Naive thymus-derived CD8-positive, alpha-beta T cell (primary cell): ENCODE results near the gene LTBP1. TPM values are rescaled to one million over a fixed set of nuclear protein-coding genes. Genes with fewer than 3 reads are reported as not detected.
"Not testable (repeated sequence)": the region's sequence is repeated elsewhere in the genome, so short reads cannot be mapped to it uniquely, and the experiment has no call there.

Source experiments
- ATAC-seq, 2 donors: fragments of 150-1000 bp; cut with Tn5 transposase in 1 of 2; sonication (Bioruptor Pico), chemical (Tn5 transposase) in 1 of 2; 1 replicate in 1 of 2; 2 replicates in 1 of 2; pipeline ENCODE4 v1.10.0; 2021; ENCODE audit warnings: mild to moderate bottlenecking in 2 of 2, moderate library complexity in 2 of 2
- POLR2A ChIA-PET: fragments of 350-600 bp; sonication (Branson Sonifier 250); formaldehyde crosslinking; loops from one replicate; lab custom pipeline; 2021; ENCODE audit warnings: antibody characterized with exemption; lab: Charles Lee
- DNase-seq, 10 donors: peaks; one replicate each; pipeline versions ENCODE4 v3.0.0 to v3.0.0-alpha.2; 2020 to 2022
- H3K27ac Mint-ChIP-seq, 10 donors: one replicate each; pipeline ENCODE4 v1.8.0; 2020 to 2022; ENCODE audit warnings: mild to moderate bottlenecking in 10 of 10, mixed read lengths in 10 of 10, moderate library complexity in 4 of 10, inconsistent platforms in 1 of 10
- H3K27me3 Mint-ChIP-seq, 5 donors: one replicate each; pipeline ENCODE4 v1.8.0; 2021 to 2022; ENCODE audit warnings: mixed read lengths in 5 of 5
- H3K36me3 Mint-ChIP-seq, 3 donors: one replicate each; pipeline ENCODE4 v1.8.0; 2020 to 2022; ENCODE audit warnings: mixed read lengths in 3 of 3, mild to moderate bottlenecking in 2 of 3, inconsistent platforms in 1 of 3
- H3K4me1 Mint-ChIP-seq, 4 donors: one replicate each; pipeline ENCODE4 v1.8.0; 2021 to 2022; ENCODE audit warnings: mixed read lengths in 4 of 4
- H3K4me3 Mint-ChIP-seq, 10 donors: one replicate each; pipeline ENCODE4 v1.8.0; 2020 to 2022; ENCODE audit warnings: mild to moderate bottlenecking in 10 of 10, mixed read lengths in 10 of 10, moderate library complexity in 6 of 10, inconsistent platforms in 1 of 10
- H3K9me3 Mint-ChIP-seq, 9 donors: one replicate each; pipeline ENCODE4 v1.8.0; 2020 to 2022; ENCODE audit warnings: mixed read lengths in 9 of 9, mild to moderate bottlenecking in 3 of 9, inconsistent platforms in 1 of 9, moderate library complexity in 1 of 9
- polyA plus RNA-seq, 3 donors: library from polyadenylated mRNA; unstranded; fragments of 300-500 nt; fragmentation: Illumina TruSeq; gene quantifications; one replicate each; pipeline ENCODE4 v1.2.3, GENCODE V29; 2021
- total RNA-seq, 8 experiments: library from RNA in 2 of 8; stranded (reverse) in 2 of 8; gene quantifications; one replicate each; pipeline ENCODE4 v1.2.3 and lab custom pipeline; 2021 to 2026

The LTBP1 gene
- total and polyA plus RNA-seq, 5 experiments from 2014 or later: 0.02 TPM; not detected in 4

DNA sequence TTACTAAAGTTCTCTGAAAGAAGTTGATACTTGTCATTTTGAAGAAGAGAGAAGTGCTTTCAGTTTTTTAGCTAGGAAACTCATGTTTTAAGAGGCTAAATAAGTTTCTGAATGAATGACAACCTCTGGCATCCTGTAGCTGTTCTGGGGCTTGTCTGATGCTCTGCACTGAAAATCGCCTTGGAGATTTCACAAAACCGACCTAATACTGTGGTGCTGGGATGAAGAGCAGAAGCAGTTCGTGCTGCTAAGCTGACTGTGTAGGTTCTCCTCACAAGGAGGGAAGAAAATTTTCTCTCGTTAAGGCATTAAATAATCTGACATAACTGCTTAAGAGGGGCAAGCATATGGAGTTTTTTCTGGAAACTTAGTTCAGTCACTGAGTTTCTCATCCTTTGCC is 193.2 kb downstream of the LTBP1 start:
- Mint-ChIP-seq H3K9me3 (no peaks in the 10 kb centered on the region), H3K27me3 (peaks cover 0 to 17% (median 4%) of the 10 kb centered on the region in 5 donors), H3K4me1 (no peaks in the 10 kb centered on the region), H3K27ac (no peak overlapping the region), H3K4me3 (no peak overlapping the region), H3K36me3 (no peaks in the 10 kb centered on the region)
- no peak for ATAC-seq
- POLR2A ChIA-PET: no interaction called here
- no peak for DNase-seq

DNA sequence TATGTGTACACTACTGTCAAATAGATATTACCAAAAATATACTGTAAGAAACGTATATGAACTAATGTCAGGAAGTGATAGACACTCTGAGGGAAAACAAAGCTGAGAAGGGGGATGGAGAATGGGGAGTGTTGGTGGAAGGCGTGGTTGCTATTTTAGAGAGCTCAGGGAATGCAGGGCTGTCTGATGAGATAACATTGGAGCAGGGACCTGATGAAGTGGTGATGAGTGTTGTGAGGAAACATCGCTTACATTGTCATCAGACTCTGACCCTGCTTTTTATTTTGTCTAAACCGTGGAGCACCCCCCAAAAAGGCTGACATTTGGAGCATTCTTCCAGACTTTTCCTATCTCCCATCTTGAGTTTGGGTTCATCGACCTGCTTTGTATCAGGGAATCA is 194.7 kb downstream of the LTBP1 start:
- POLR2A ChIA-PET: no interaction called here
- Mint-ChIP-seq H3K27ac (no peak overlapping the region), H3K4me3 (no peak overlapping the region), H3K27me3 (peaks cover 0 to 16% (median 9%) of the 10 kb centered on the region in 5 donors), H3K36me3 (no peaks in the 10 kb centered on the region), H3K9me3 (no peaks in the 10 kb centered on the region), H3K4me1 (no peaks in the 10 kb centered on the region)
- ATAC-seq (no peak), DNase-seq (no peak)

DNA sequence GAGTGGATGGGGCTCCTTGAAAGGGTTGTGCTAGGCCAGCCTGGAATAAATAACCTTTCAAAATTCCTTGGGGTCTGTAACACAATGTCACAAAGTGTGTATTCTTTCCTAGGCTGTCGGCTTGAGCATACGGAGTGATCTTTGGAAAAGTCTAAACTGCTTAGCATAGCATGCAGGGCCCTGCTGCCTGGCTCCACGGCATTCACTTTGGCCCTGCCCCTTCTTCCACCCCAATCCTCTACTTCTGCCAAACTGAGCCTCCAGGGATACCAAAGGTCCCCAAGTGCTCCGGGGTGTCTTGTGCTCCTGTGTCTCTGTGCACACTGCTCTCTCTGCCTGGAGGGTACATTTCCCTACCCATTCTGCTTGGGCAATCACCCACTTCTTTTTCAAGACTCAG is 196.1 kb downstream of the LTBP1 start:
- no peaks in the 10 kb centered on the region for H3K9me3 Mint-ChIP-seq
- POLR2A ChIA-PET: no interaction called here
- no peaks in the 10 kb centered on the region for H3K36me3 Mint-ChIP-seq
- peaks cover 0 to 16% (median 10%) of the 10 kb centered on the region in 5 donors for H3K27me3 Mint-ChIP-seq
- no peak overlapping the region for H3K27ac Mint-ChIP-seq
- H3K4me3 Mint-ChIP-seq: no peak overlapping the region
- no peaks in the 10 kb centered on the region for H3K4me1 Mint-ChIP-seq
- ATAC-seq (no peak), DNase-seq (no peak)

DNA sequence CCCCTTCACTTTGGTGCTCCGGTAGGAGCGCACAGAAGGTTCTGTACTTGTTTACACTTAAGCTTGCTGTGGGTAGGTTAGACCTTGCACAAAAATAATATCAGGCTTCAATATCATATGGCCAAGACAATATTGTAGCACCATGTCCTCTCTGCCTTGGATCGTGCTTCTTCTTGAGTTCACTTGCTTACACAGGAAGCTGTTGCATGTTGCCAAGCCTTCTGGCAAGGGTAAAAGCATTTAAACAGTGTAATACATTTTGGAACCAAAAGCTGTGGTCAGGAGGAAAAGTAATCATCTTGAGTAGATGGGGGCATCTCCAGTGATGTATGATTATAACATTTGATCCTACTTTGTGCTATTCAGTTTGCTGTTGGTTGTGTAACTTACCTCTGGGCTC is 197.5 kb downstream of the LTBP1 start:
- POLR2A ChIA-PET: no interaction called here
- Mint-ChIP-seq H3K36me3 (no peaks in the 10 kb centered on the region), H3K4me1 (no peaks in the 10 kb centered on the region), H3K27me3 (peaks cover 0 to 16% (median 11%) of the 10 kb centered on the region in 5 donors), H3K27ac (no peak overlapping the region), H3K9me3 (no peaks in the 10 kb centered on the region), H3K4me3 (no peak overlapping the region)
- DNase-seq: no peak
- ATAC-seq: no peak

DNA sequence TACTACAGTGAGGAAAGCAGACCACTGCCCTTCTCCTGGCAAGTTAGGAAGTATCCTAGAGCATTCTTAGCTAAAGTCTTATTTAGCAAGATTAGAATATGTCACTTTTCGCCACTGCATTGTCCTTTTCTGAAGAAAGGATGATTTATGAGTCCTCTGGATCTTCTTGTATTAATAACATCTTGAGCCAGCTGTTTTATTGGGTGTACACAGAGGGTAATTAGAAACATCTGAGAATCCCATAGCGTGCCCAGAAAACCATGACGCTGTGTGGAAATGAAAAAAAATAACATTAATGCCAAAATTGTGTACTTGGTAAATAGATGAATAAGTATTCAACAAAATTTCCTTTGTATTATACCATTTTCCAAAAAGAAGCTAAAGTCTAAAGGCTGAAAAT is 198.7 kb downstream of the LTBP1 start:
- Mint-ChIP-seq H3K4me1 (no peaks in the 10 kb centered on the region), H3K9me3 (no peaks in the 10 kb centered on the region), H3K27ac (no peak overlapping the region), H3K27me3 (peaks cover 0 to 16% (median 11%) of the 10 kb centered on the region in 5 donors), H3K36me3 (no peaks in the 10 kb centered on the region), H3K4me3 (no peak overlapping the region)
- POLR2A ChIA-PET: no interaction called here
- ATAC-seq (no peak), DNase-seq (no peak)

DNA sequence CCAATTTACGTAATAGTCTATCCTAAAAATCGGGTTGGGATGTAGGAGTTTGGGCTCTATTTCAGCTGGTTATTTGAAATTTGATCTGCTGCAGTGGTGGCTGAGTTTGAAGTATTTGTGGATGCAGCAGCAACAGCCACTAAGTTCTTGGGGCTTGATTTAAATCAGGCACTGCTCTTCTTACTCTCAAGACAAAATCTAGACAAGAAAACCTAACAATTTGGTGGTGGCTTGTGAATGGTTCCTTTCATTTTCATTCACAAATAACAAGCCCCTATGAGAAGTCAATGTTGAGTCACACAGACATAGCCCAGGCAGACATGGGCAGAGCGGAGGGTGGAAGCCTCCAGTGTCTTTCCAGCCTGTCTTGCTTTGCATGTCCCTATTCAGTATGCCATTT is 199.3 kb downstream of the LTBP1 start:
- POLR2A ChIA-PET: no interaction called here
- DNase-seq (no peak), ATAC-seq (no peak)
- H3K4me3 Mint-ChIP-seq: no peak overlapping the region
- H3K9me3 Mint-ChIP-seq: no peaks in the 10 kb centered on the region
- H3K36me3 Mint-ChIP-seq: no peaks in the 10 kb centered on the region
- no peaks in the 10 kb centered on the region for H3K4me1 Mint-ChIP-seq
- H3K27ac Mint-ChIP-seq: no peak overlapping the region
- peaks cover 0 to 16% (median 9%) of the 10 kb centered on the region in 5 donors for H3K27me3 Mint-ChIP-seq

DNA sequence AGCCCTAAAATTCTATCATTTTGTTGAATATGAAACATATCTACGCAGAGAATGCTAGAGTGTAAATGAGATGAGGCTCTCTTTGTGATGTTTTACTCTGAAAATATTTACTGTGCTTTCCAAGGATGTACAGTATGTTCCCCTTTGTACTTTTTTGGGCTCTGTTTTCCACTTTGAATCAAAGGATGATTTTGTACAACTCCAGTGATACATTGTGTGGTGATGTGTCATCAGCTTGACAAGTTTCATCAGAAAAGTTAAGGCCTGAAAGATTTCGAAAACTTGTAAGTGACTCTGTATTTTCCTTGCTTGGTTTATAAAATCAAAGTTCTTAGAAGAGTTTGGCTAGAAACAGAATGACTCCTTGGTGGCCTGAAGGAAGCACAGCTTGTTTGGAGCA is 206.3 kb downstream of the LTBP1 start:
- POLR2A ChIA-PET: no interaction called here
- DNase-seq (no peak), ATAC-seq (no peak)
- no peaks in the 10 kb centered on the region for H3K9me3 Mint-ChIP-seq
- H3K27ac Mint-ChIP-seq: no peak overlapping the region
- no peak overlapping the region for H3K4me3 Mint-ChIP-seq
- H3K27me3 Mint-ChIP-seq: peaks cover 0 to 4% (median 4%) of the 10 kb centered on the region in 5 donors
- H3K36me3 Mint-ChIP-seq: no peaks in the 10 kb centered on the region
- H3K4me1 Mint-ChIP-seq: no peaks in the 10 kb centered on the region

DNA sequence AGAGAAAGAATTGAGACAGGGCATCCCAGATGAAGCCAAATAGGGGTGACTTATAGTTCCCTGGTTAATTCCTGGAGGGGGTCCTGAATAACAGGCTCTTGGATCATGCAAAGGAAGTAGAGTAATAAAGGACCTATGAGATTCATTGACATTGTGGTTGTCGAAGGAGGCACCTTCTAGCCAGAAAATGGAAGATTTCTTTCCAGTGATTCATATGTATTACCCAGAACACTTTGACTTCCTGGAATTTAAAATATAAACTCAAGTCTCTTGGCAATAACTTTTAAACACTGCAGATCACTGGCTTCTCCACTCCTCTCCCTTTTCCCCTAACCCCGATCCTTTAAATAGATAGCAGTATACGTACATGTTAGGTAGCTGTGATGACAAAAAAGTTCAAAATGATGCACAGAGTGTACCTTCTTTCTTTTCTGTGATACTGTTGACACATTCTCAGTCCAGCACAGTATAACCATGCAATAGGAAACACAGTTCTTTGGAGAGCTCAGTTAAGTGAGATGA is 211.8 kb downstream of the LTBP1 start:
- POLR2A ChIA-PET: no interaction called here
- H3K9me3 Mint-ChIP-seq: no peaks in the 10 kb centered on the region
- no peak overlapping the region for H3K27ac Mint-ChIP-seq
- H3K36me3 Mint-ChIP-seq: no peaks in the 10 kb centered on the region
- no peak overlapping the region for H3K4me3 Mint-ChIP-seq
- no peak for ATAC-seq
- no peaks in the 10 kb centered on the region for H3K4me1 Mint-ChIP-seq
- H3K27me3 Mint-ChIP-seq: peaks cover 0 to 4% (median 3%) of the 10 kb centered on the region in 5 donors
- DNase-seq: no peak

DNA sequence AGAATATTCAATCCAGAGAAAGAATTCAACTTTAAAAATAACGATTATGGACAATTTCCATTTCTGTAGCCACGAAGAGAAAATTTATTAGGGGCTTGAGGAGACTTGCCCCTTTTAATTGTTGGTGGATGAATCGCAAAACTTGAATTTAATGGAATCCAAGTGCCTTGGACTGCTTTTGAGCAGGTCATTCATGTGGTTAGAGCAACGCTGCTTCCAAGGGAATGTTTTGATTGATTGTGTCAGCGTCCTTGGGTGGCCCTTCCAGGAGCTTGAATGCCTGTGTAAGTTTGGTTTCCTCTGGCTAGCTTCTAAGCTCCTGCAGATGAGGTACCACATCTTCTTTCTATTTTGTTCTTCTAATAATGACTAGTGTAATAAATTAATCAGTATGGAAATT is 213.4 kb downstream of the LTBP1 start:
- Mint-ChIP-seq H3K36me3 (no peaks in the 10 kb centered on the region), H3K27ac (no peak overlapping the region), H3K4me3 (no peak overlapping the region), H3K27me3 (peaks cover 0 to 9% (median 3%) of the 10 kb centered on the region in 5 donors), H3K9me3 (no peaks in the 10 kb centered on the region), H3K4me1 (no peaks in the 10 kb centered on the region)
- POLR2A ChIA-PET: no interaction called here
- DNase-seq (no peak), ATAC-seq (no peak)

DNA sequence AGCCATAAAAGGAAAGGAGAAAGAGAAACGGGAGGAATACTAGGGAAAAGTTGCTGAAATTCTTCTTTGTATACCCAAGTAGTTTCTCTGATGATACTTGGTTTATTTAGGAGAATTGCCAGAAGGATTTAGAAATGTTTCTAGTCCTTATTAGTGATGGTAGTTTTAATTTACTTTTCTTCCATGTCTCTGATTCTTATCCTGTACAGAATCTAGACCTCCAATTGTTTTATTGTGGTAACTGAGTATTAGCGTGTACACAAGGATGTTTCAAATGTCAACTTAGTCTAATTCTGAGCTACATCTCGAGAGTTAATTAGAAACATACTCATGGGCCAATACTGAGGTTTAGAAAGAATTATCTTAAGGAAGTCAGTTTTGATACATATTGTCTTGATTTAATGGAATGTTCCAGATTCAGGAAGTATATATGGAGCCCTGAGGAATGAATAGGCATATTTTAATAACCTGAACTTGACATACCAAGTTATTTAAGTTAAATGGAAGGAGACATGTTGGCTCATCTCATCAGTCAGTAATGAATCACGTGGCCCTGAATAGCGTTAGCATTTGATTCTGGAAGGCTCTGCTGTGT is 219.6 kb downstream of the LTBP1 start:
- Mint-ChIP-seq H3K4me3 (no peak overlapping the region), H3K27me3 (peaks cover 3 to 14% (median 7%) of the 10 kb centered on the region in 5 donors), H3K36me3 (no peaks in the 10 kb centered on the region), H3K4me1 (no peaks in the 10 kb centered on the region), H3K27ac (no peak overlapping the region), H3K9me3 (no peaks in the 10 kb centered on the region)
- POLR2A ChIA-PET: no interaction called here
- no peak for DNase-seq
- ATAC-seq: no peak

DNA sequence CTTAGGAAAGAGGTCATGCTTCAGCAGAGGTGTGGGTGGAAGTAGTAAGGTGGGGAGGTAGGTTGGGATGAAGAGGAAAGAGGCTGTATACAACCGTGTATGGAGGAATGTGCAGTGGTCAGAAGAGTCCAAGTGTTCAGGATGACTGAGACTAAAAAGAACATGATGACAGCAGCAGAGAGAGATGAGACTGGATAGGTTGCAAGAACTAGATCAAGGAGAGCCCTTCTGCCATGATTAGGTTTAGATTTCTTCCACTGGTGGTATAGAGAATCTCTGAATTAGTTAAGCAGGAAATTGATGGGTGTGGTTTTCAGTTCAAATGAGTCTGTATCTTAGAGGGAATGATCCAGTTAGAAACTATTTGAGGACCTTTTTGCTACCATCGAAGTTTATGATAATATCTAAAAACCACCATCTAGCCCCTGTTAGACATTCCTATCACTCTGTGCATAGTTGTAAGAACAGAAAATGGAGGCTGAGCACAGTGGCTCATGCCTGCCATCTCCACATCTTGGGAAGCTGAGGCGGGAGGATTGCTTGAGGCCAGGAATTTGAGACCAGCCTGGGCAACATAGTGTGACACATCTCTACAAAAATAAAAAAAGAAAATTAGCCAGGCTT is 221.0 kb downstream of the LTBP1 start:
- no peak for DNase-seq
- POLR2A ChIA-PET: no interaction called here
- H3K4me3 Mint-ChIP-seq: no peak overlapping the region
- no peaks in the 10 kb centered on the region for H3K4me1 Mint-ChIP-seq
- no peak overlapping the region for H3K27ac Mint-ChIP-seq
- no peaks in the 10 kb centered on the region for H3K36me3 Mint-ChIP-seq
- H3K9me3 Mint-ChIP-seq: no peaks in the 10 kb centered on the region
- ATAC-seq: no peak
- H3K27me3 Mint-ChIP-seq: peaks cover 2 to 14% (median 5%) of the 10 kb centered on the region in 5 donors

DNA sequence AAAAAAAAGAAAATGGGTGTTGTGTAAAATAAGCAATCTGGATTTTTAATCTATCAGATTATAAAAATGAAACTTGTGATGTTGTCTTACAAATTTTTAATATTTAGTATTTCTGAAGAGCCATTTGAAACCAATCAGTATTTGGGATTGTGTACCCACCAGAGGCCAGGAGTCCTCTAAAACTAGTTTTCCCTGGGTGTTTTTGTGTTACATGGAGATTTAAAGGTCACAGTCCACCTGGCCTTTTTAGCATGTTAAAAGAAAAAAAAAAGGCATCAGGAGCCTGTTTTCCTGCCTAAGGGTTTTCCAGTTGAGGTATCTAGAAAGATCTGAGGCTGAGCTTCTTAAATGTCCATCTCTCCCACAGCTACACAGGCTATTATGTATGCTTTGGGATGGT is 221.7 kb downstream of the LTBP1 start:
- H3K27ac Mint-ChIP-seq: no peak overlapping the region
- H3K9me3 Mint-ChIP-seq: no peaks in the 10 kb centered on the region
- H3K4me1 Mint-ChIP-seq: no peaks in the 10 kb centered on the region
- ATAC-seq (no peak), DNase-seq (no peak)
- H3K4me3 Mint-ChIP-seq: no peak overlapping the region
- H3K36me3 Mint-ChIP-seq: no peaks in the 10 kb centered on the region
- H3K27me3 Mint-ChIP-seq: peaks cover 0 to 10% (median 5%) of the 10 kb centered on the region in 5 donors
- POLR2A ChIA-PET: no interaction called here

DNA sequence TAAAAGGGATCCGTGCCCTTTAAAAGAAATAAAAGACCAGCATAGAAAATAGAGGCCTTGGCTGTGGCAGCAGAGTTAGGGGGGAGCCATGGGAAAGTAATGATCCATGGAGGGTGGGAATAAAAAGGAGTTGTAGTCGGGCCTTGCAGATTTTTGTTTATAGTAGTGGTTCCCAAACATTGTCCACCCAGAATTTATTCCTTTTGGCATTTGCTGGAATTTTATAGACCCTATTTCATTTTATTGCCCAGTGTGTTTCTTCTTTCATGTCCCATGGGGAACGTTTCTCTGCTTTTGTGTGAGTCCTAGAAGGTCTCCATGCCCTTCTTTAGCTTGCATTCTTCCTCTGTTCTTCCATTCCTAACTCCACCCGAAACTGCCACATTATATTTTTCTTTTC is 222.2 kb downstream of the LTBP1 start:
- POLR2A ChIA-PET: no interaction called here
- Mint-ChIP-seq H3K36me3 (no peaks in the 10 kb centered on the region), H3K4me1 (no peaks in the 10 kb centered on the region), H3K9me3 (no peaks in the 10 kb centered on the region), H3K27ac (no peak overlapping the region), H3K27me3 (peaks cover 0 to 10% (median 5%) of the 10 kb centered on the region in 5 donors), H3K4me3 (no peak overlapping the region)
- DNase-seq (no peak), ATAC-seq (no peak)

DNA sequence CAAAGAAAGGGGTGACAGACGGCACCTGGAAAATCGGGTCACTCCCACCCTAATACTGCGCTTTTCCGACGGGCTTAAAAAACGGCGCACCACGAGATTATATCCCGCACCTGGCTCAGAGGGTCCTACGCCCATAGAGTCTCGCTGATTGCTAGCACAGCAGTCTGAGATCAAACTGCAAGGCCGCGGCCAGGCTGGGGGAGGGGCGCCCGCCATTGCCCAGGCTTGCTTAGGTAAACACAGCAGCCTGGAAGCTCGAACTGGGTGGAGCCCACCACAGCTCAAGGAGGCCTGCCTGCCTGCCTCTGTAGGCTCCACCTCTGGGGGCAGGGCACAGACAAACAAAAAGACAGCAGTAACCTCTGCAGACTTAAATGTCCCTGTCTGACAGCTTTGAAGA is 223.5 kb downstream of the LTBP1 start:
- H3K4me3 Mint-ChIP-seq, H3K27ac Mint-ChIP-seq, DNase-seq, H3K4me1 Mint-ChIP-seq, H3K9me3 Mint-ChIP-seq, POLR2A ChIA-PET, H3K27me3 Mint-ChIP-seq, ATAC-seq, H3K36me3 Mint-ChIP-seq: not testable (repeated sequence)
